MCF 10A (cell line): ENCODE data around the gene UCP2. TPM values are rescaled to one million over a fixed set of nuclear protein-coding genes. Genes with fewer than 3 reads are reported as not detected.

Source experiments
- BruUV-seq: library from RNA; stranded (reverse); fragments of 400-500 nt; replicated peaks from 2 replicates; lab custom pipeline; 2021; lab: Mats Ljungman, UMichigan
- CTCF ChIA-PET: fragments of 300-600 bp; sonication (Branson Sonifier 250); formaldehyde crosslinking; extraction: SDS; loops from one replicate; lab custom pipeline; 2021; ENCODE audit warnings: antibody characterized with exemption, inconsistent platforms; lab: Yijun Ruan, JAX
- POLR2A ChIA-PET: fragments of 300-600, 350-650 bp; sonication (Branson Sonifier 250); formaldehyde crosslinking; extraction: SDS; loops from one replicate; lab custom pipeline; 2020; ENCODE audit warnings: antibody characterized with exemption, inconsistent platforms; lab: Yijun Ruan, JAX
- DNase-seq: peaks from one replicate; pipeline ENCODE4 v3.0.0-alpha.2; 2018; ENCODE audit not compliant: unreplicated experiment
- H3K27ac Mint-ChIP-seq: one replicate; pipeline ENCODE4 v1.8.0; 2022; ENCODE audit warnings: mild to moderate bottlenecking, low read depth, mixed read lengths; ENCODE audit not compliant: unreplicated experiment
- H3K27me3 Mint-ChIP-seq: one replicate; pipeline ENCODE4 v1.8.0; 2022; ENCODE audit warnings: mixed read lengths; ENCODE audit not compliant: insufficient read depth, unreplicated experiment
- H3K36me3 Mint-ChIP-seq: one replicate; pipeline ENCODE4 v1.8.0; 2022; ENCODE audit warnings: mild to moderate bottlenecking, moderate library complexity, mixed read lengths; ENCODE audit not compliant: insufficient read depth, unreplicated experiment
- H3K4me1 Mint-ChIP-seq: one replicate; pipeline ENCODE4 v1.8.0; 2022; ENCODE audit warnings: mixed read lengths; ENCODE audit not compliant: insufficient read depth, unreplicated experiment
- H3K4me3 Mint-ChIP-seq: one replicate; pipeline ENCODE4 v1.8.0; 2022; ENCODE audit warnings: mild to moderate bottlenecking, moderate library complexity, mixed read lengths; ENCODE audit not compliant: unreplicated experiment
- H3K9me3 Mint-ChIP-seq: one replicate; pipeline ENCODE4 v1.8.0; 2022; ENCODE audit warnings: mixed read lengths; ENCODE audit not compliant: unreplicated experiment
- intact Hi-C: fragments of 100-400 bp; cut with micrococcal nuclease; formaldehyde crosslinking; loops from 2 replicates; pipeline ENCODE4 v1.14.1; 2022
- total RNA-seq: library from RNA; stranded (reverse); gene quantifications from 2 replicates; pipeline ENCODE4 v1.2.3, GENCODE V29; 2022
- TF ChIP-seq, protein P1 (sequence below): fragments of 200-600 bp; IDR thresholded peaks from one replicate; pipeline ENCODE4 v1.8.0; 2022; ENCODE audit warnings: antibody characterized with exemption, mild to moderate bottlenecking; ENCODE audit not compliant: unreplicated experiment

Gene UCP2
- total RNA-seq, 1 experiment from 2014 or later = not detected

DNA sequence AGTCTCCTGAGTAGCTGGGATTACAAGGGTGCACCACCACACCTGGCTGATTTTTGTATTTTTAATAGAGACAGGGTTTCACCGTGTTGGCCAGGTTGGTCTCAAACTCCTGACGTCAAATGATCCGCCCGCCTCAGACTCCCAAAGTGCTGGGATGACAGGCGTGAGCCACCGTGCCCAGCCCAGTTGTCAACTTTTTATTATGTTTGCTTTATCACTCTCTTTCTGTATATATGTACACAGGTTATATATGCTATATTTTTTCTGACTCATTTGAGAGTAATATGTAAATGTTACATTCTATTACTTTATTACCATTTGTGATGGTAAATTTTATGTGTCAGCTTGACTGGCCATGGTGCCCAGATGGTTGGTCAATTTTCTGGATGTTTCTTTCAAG lies 50.7 kb downstream of the UCP2 start:
- Mint-ChIP-seq H3K4me1 (no peaks in the 10 kb centered on the region), H3K27me3 (no peaks in the 10 kb centered on the region), H3K27ac (no peak overlapping the region), H3K9me3 (no peaks in the 10 kb centered on the region), H3K36me3 (peaks cover 58% of the 10 kb centered on the region), H3K4me3 (no peak overlapping the region)
- no peak for DNase-seq
- intact Hi-C loops = loop anchor here (1.0 to 5.0 kb wide), 2 partner anchors 307 to 530 kb away; no protein-coding TSS in a partner anchor
- POLR2A ChIA-PET = no interaction called here
- TF ChIP-seq, protein P1, sequence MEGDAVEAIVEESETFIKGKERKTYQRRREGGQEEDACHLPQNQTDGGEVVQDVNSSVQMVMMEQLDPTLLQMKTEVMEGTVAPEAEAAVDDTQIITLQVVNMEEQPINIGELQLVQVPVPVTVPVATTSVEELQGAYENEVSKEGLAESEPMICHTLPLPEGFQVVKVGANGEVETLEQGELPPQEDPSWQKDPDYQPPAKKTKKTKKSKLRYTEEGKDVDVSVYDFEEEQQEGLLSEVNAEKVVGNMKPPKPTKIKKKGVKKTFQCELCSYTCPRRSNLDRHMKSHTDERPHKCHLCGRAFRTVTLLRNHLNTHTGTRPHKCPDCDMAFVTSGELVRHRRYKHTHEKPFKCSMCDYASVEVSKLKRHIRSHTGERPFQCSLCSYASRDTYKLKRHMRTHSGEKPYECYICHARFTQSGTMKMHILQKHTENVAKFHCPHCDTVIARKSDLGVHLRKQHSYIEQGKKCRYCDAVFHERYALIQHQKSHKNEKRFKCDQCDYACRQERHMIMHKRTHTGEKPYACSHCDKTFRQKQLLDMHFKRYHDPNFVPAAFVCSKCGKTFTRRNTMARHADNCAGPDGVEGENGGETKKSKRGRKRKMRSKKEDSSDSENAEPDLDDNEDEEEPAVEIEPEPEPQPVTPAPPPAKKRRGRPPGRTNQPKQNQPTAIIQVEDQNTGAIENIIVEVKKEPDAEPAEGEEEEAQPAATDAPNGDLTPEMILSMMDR = no peak
- BruUV-seq = no TSS peak
- CTCF ChIA-PET = interaction anchor here (0.7 to 2.2 kb wide), 6 partner anchors 8 to 652 kb away, joined by 3 to 8 read pairs (median 4); no protein-coding TSS in a partner anchor

DNA sequence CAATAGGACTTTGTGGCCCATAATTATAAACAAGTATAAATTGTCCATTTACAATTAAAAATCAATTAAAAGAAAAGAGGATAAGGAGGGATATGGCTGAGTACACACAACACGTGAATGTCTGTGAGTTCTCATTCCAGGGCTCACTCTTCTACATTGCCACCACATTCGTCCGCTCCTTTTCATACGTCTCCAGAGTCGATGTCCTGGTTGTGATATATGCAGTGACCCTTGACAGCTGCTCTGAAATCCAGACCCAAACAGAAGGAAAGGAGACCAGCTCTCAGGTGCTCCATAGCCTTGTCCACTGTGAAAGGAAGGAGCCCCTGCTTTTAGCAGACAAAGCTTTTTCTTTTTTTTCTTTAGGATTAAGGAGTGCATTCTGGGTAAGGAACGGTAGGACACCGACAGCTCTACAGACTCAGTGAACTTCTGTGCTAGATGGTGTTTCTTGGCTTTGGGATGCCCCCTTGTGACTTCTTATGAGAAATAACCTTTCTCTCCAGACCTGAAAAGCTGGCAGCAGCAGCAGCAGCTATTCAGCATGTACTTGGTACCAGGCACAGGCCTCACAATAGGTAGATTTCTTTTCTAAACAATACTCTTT lies 51.5 kb downstream of the UCP2 start:
- peak; percentile 70 for DNase-seq
- Mint-ChIP-seq H3K27me3 (no peaks in the 10 kb centered on the region), H3K4me3 (no peak overlapping the region), H3K36me3 (peaks cover 60% of the 10 kb centered on the region), H3K4me1 (no peaks in the 10 kb centered on the region), H3K27ac (no peak overlapping the region), H3K9me3 (no peaks in the 10 kb centered on the region)
- TF ChIP-seq, protein P1 = peak; percentile 40
- BruUV-seq = no TSS peak
- ChIA-PET POLR2A (interaction anchor here (0.8 to 1.2 kb wide), 2 partner anchors 65 to 170 kb away, joined by 3 read pairs; partner anchors contain the start of gene RAB6A), CTCF (interaction anchor here (0.5 to 2.2 kb wide), 8 partner anchors 11 to 652 kb away, joined by 3 to 8 read pairs (median 3); no protein-coding TSS in a partner anchor)
- intact Hi-C loops = loop anchor here (1.0 to 5.0 kb wide), 2 partner anchors 306 to 529 kb away; no protein-coding TSS in a partner anchor

DNA sequence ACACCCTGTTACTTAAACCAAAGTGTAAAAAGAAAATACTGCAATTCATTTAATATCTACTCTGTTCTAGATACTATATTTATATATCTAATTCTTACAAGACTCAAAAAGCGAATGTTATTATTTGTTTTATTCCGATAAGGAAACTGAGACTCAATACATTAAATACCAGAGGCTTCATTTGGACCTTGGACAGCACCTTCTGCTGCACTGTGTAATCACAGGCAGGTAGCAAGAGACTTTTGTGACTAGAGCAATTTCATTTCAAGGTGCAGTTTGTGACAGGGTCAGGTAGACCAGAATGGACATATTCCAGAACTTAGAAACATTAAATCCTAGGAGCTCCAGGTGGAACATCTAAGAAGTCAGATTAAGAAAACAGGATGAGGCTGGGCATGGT lies 53.3 kb downstream of the UCP2 start:
- POLR2A ChIA-PET = no interaction called here
- intact Hi-C loops = no loop called here
- Mint-ChIP-seq H3K36me3 (peaks cover 70% of the 10 kb centered on the region), H3K27me3 (no peaks in the 10 kb centered on the region), H3K4me1 (no peaks in the 10 kb centered on the region), H3K27ac (no peak overlapping the region), H3K9me3 (no peaks in the 10 kb centered on the region), H3K4me3 (no peak overlapping the region)
- TF ChIP-seq, protein P1 = no peak
- DNase-seq = no peak
- no TSS peak for BruUV-seq
- CTCF ChIA-PET = no interaction called here

Other genes starting within 250 kb of the UCP2 start
- 170 and 172 TPM in 2 replicates for gene RAB6A, start 221.8 kb downstream of the UCP2 start, total RNA-seq
- 36.8 and 41.6 TPM in 2 replicates for gene MRPL48, start 195.0 kb downstream of the UCP2 start, total RNA-seq
- gene COA4, start 106.0 kb downstream of the UCP2 start, total RNA-seq = 87.1 and 103 TPM in 2 replicates
- 21.6 and 26.4 TPM in 2 replicates for gene PAAF1, start 105.8 kb downstream of the UCP2 start, total RNA-seq
- 0.29 and 0.30 TPM in 2 replicates for gene DNAJB13, start 31.8 kb downstream of the UCP2 start, total RNA-seq
- 1.5 and 2.5 TPM in 2 replicates for gene UCP3, start 26.2 kb upstream of the UCP2 start, total RNA-seq
- 18.7 and 23.2 TPM in 2 replicates for gene C2CD3, start 188.2 kb upstream of the UCP2 start, total RNA-seq
- 36.3 and 38.1 TPM in 2 replicates for gene PPME1, start 188.4 kb upstream of the UCP2 start, total RNA-seq